Vagina (tissue), 2 donors: ENCODE results near the gene PSD2. TPM values are rescaled to one million over a fixed set of nuclear protein-coding genes. Genes with fewer than 3 reads are reported as not detected.

Source experiments
- DNase-seq, 2 donors: peaks; one replicate each; pipeline ENCODE4 v3.0.0-alpha.2; 2017; ENCODE audit errors: extremely low spot score in 2 of 2
- H3K27ac ChIP-seq: fragments of 200-600 bp; sonication (generic); one replicate; pipeline ENCODE4 v1.5.1; 2019
- H3K27me3 ChIP-seq: fragments of 200-600 bp; sonication (generic); one replicate; pipeline ENCODE4 v1.5.1; 2019
- H3K36me3 ChIP-seq, 2 donors: fragments of 200-600 bp; sonication (generic); one replicate each; pipeline ENCODE4 v1.5.1; 2017 to 2019
- H3K4me1 ChIP-seq: fragments of 200-600 bp; sonication (generic); one replicate; pipeline ENCODE4 v1.5.1; 2019
- H3K4me3 ChIP-seq, 2 donors: fragments of 200-600 bp; sonication (generic); 1 replicate in 1 of 2; 2 replicates in 1 of 2; pipeline ENCODE4 v1.5.1; 2016 to 2019
- H3K9me3 ChIP-seq: fragments of 200-600 bp; sonication (generic); one replicate; pipeline ENCODE4 v1.5.1; 2019
- POLR2A ChIP-seq, 2 donors: fragments of 450-650 bp; IDR thresholded peaks; one replicate each; pipeline ENCODE4 v1.6.1; 2017; ENCODE audit warnings: antibody characterized with exemption in 2 of 2, mild to moderate bottlenecking in 2 of 2, moderate library complexity in 2 of 2
- POLR2AphosphoS5 ChIP-seq, 2 donors: sonication (generic); formaldehyde crosslinking; IDR thresholded peaks; one replicate each; pipeline ENCODE4 v1.9.0; 2017; ENCODE audit warnings: antibody characterized with exemption in 2 of 2, mild to moderate bottlenecking in 2 of 2, low read depth in 1 of 2; ENCODE audit not compliant: insufficient read depth in 1 of 2
- intact Hi-C: fragments of 100-400 bp; cut with DNase I; formaldehyde crosslinking; loops from one replicate; pipeline ENCODE4 v1.15.1; 2023
- total RNA-seq: library from RNA; depleted of rRNA; stranded (reverse); fragments of >200 nt; gene quantifications from one replicate; pipeline ENCODE4 v1.2.3, GENCODE V29; 2016
- TF ChIP-seq, protein P1 (sequence below), 3 experiments: fragments of 450-650 bp in 2 of 3; fragments of 200-600 bp in 1 of 3; sonication (generic) in 1 of 3; IDR thresholded peaks; one replicate each; pipeline ENCODE4 v1.5.1; 2017 to 2019; ENCODE audit warnings: antibody characterized with exemption in 3 of 3, mild to moderate bottlenecking in 2 of 3, moderate library complexity in 2 of 3

The PSD2 gene
- total RNA-seq, 1 donor from 2014 or later, result 0.25 TPM

DNA sequence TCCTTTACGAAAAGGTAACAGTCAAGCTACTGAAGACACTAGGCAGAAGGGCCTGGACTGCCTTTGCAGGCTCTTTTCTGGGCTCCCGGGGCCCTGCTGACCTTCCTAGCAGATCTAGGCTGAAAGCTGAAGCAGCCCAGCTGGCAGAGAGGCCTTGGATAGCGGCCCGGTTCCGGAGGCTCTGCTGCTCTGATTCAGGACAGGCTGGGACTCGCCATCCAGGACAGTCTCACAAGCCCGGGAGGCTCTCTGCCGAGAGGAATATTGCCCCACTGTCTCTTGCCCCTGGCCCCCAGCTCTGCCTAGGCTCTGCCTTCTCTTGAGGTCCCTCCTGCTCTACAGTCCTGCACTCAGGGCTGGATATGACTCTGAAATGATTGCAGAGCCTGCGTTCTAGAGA is 67.8 kb downstream of the PSD2 start:
- no peaks in the 10 kb centered on the region for H3K27me3 ChIP-seq
- H3K4me1 ChIP-seq, result peaks cover 19% of the 10 kb centered on the region
- no peak for DNase-seq
- TF ChIP-seq POLR2AphosphoS5 (IDR thresholded peaks at IDR 0.05; ENCODE audit: insufficient read depth in 1 of 2, low read depth in 1 of 2) (no peak), POLR2A (IDR thresholded peaks at IDR 0.05) (no peak)
- TF ChIP-seq, protein P1, sequence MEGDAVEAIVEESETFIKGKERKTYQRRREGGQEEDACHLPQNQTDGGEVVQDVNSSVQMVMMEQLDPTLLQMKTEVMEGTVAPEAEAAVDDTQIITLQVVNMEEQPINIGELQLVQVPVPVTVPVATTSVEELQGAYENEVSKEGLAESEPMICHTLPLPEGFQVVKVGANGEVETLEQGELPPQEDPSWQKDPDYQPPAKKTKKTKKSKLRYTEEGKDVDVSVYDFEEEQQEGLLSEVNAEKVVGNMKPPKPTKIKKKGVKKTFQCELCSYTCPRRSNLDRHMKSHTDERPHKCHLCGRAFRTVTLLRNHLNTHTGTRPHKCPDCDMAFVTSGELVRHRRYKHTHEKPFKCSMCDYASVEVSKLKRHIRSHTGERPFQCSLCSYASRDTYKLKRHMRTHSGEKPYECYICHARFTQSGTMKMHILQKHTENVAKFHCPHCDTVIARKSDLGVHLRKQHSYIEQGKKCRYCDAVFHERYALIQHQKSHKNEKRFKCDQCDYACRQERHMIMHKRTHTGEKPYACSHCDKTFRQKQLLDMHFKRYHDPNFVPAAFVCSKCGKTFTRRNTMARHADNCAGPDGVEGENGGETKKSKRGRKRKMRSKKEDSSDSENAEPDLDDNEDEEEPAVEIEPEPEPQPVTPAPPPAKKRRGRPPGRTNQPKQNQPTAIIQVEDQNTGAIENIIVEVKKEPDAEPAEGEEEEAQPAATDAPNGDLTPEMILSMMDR (IDR thresholded peaks at IDR 0.05), result no peak
- no peaks in the 10 kb centered on the region for H3K9me3 ChIP-seq
- intact Hi-C loops, result no loop called here
- peak overlapping the region; percentile 31 for H3K27ac ChIP-seq
- no peaks in the 10 kb centered on the region for H3K36me3 ChIP-seq
- no peak overlapping the region for H3K4me3 ChIP-seq

DNA sequence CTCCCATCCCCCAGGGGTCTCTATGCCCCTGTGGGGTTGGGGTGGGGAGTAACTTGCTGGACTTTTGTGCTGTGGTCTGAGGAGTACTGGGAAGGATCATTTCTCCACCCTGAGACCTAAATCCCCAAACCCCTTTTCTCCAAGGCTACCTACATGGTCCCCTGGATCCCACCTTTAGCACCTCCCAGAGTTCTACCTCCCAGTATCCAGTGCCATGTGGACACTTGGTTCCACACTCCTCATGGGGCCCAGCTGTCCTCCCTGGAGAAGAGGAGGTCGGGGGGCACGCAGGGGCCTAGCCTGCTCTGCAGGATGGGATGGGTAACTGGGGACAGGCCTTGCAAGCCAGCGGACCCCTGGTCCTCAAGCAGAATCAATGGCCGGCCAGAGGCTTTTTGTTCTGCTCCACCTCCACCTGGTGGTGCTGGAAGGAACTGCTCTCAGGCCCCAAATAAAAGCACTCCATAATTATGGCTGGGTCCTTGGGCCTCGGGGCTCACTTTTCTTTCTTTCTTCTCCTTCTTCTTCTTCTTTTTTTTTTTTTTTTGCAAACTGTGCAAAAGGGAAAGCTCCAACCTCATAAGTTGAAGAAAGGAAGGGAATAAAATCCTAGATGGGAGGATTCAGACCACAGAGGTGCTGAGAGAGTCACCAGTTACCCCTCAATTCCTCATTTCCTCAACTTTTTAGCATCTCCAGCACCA is 68.4 kb downstream of the PSD2 start:
- no peak overlapping the region for H3K4me3 ChIP-seq
- intact Hi-C loops, result loop anchor here (2.0 kb wide), 1 partner anchor 77 kb away; no protein-coding TSS in a partner anchor
- DNase-seq, result no peak
- H3K36me3 ChIP-seq, result no peaks in the 10 kb centered on the region
- TF ChIP-seq, protein P1 (IDR thresholded peaks at IDR 0.05), result peak; percentile 65 to 83 (median 83)
- TF ChIP-seq POLR2A (IDR thresholded peaks at IDR 0.05), result no peak
- H3K4me1 ChIP-seq, result peaks cover 19% of the 10 kb centered on the region
- no peaks in the 10 kb centered on the region for H3K27me3 ChIP-seq
- no peaks in the 10 kb centered on the region for H3K9me3 ChIP-seq
- peak overlapping the region; percentile 31 for H3K27ac ChIP-seq

DNA sequence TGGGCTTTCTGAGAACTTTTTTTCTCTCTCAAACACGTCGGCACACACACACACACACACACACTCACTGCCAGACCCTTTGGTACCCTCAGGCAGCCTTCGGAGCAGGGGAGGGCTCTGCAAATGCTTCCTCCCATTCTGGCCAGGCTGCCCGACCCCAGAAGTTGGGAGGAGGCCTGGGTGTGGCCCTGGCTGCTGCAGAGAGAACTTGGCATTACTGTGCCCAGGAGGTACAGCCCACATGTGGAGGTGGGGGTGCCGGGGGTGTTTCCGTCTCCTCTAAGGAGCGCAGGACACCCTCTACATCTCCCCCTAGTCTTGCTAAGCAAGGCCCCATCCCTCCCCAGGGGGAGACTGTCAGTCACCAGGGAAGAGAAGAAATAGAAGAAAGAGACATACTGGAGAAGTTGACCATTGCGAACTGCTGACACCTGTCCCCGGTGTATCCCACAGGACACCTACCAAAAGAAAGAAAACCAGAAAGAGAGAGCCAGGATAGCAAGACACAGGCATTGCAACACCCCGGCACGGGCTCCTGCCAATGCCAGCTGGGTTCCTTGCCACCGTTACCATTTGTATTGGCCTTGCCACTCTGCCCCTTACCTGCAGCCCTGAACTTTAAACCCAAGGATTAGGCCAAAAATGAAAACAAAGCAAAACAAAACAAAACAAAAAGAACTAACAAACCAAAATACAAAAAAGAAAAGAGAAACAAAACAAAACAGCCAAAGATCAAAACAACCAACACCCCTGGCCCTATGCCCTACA is 69.3 kb downstream of the PSD2 start:
- Histone ChIP-seq H3K36me3 (no peaks in the 10 kb centered on the region), H3K4me1 (peaks cover 19% of the 10 kb centered on the region), H3K4me3 (no peak overlapping the region), H3K27ac (no peak overlapping the region), H3K9me3 (no peaks in the 10 kb centered on the region), H3K27me3 (no peaks in the 10 kb centered on the region)
- TF ChIP-seq POLR2A (IDR thresholded peaks at IDR 0.05), result no peak
- TF ChIP-seq, protein P1 (IDR thresholded peaks at IDR 0.05), result no peak
- TF ChIP-seq POLR2AphosphoS5 (IDR thresholded peaks at IDR 0.05; ENCODE audit: insufficient read depth in 1 of 2, low read depth in 1 of 2), result no peak
- intact Hi-C loops, result loop anchor here (2.0 kb wide), 1 partner anchor 78 kb away; no protein-coding TSS in a partner anchor
- no peak for DNase-seq

DNA sequence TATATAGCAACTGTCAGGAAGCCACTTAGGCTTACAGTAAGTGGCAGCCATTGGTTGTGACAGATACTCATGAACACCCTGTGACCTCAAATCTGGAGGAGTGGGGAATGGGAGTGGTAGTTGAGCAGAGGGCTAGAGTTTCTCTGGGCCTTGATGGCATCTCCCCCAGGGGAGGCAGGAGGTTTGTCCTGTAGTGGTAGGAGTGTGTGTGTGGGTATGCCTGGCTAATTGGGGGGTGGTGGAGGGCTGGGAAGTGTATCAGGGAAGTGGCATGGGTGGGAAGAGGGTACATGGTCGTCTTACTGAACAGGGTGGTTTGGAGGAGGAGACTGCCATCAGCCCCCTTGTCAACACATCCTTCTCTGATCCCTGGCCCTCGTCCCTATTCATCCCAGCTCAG is 71.5 kb downstream of the PSD2 start:
- Histone ChIP-seq H3K27ac (no peak overlapping the region), H3K4me3 (no peak overlapping the region), H3K4me1 (peaks cover 22% of the 10 kb centered on the region), H3K27me3 (no peaks in the 10 kb centered on the region), H3K9me3 (no peaks in the 10 kb centered on the region), H3K36me3 (no peaks in the 10 kb centered on the region)
- DNase-seq, result no peak
- intact Hi-C loops, result no loop called here
- no peak for TF ChIP-seq POLR2A (IDR thresholded peaks at IDR 0.05)
- TF ChIP-seq, protein P1 (IDR thresholded peaks at IDR 0.05), result no peak
- TF ChIP-seq POLR2AphosphoS5 (IDR thresholded peaks at IDR 0.05; ENCODE audit: insufficient read depth in 1 of 2, low read depth in 1 of 2), result no peak

DNA sequence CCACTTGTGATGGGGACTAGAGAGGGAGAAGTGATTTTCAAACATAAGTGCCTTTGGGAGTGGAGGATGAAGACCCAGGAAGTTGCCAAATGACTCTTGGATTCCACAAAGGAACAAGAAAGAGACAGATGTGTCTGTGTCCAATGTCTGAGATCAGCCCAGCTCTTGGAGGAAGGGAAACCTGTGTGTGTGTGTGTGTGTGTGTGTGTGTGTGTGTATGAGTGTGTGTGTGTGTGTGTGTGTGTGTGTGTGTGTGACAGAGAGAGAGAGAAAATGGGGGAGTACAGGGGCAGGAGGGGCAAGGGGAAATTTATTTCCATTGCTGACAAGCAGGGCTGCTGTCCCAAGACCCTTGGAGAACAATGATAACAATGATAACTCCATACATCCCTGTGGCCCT is 72.0 kb downstream of the PSD2 start:
- DNase-seq, result no peak
- no peaks in the 10 kb centered on the region for H3K9me3 ChIP-seq
- intact Hi-C loops, result no loop called here
- H3K36me3 ChIP-seq, result no peaks in the 10 kb centered on the region
- H3K27me3 ChIP-seq, result no peaks in the 10 kb centered on the region
- no peak overlapping the region for H3K4me3 ChIP-seq
- no peak for TF ChIP-seq POLR2A (IDR thresholded peaks at IDR 0.05)
- TF ChIP-seq, protein P1 (IDR thresholded peaks at IDR 0.05), result no peak
- TF ChIP-seq POLR2AphosphoS5 (IDR thresholded peaks at IDR 0.05; ENCODE audit: insufficient read depth in 1 of 2, low read depth in 1 of 2), result no peak
- no peak overlapping the region for H3K27ac ChIP-seq
- H3K4me1 ChIP-seq, result peaks cover 22% of the 10 kb centered on the region
